ENCODE data around the gene STEAP3.
A peak's percentile ranks its signal among the peaks of the same experiment; 100 is the strongest.

Gene STEAP3

GRCh38 chr2:119216994-119217393, 6.6 kb upstream of the STEAP3 start:
- in situ Hi-C loops (cut with MboI; ENCODE audit: low pct_unique_long_range_greater_than_20kb, low sequenced_read_pairs, unreplicated experiment) = no loop called here
- no peak for TF ChIP-seq CTCF (IDR thresholded peaks at IDR 0.05; ENCODE audit: extremely low read depth, insufficient read depth, missing control alignments)

GRCh38 chr2:119218478-119219064, 5.1 kb upstream of the STEAP3 start:
- peak; percentile 45 for TF ChIP-seq CTCF (IDR thresholded peaks at IDR 0.05; ENCODE audit: extremely low read depth, insufficient read depth, missing control alignments)
- in situ Hi-C loops (cut with MboI; ENCODE audit: low pct_unique_long_range_greater_than_20kb, low sequenced_read_pairs, unreplicated experiment) = no loop called here
- DNase-seq (ENCODE audit: low spot score) = peak; percentile 40

More at GRCh38 chr2:119216994-119217393, 6.6 kb upstream of the STEAP3 start:
- no peak for DNase-seq (ENCODE audit: low spot score)

- in situ Hi-C loops (cut with MboI; ENCODE audit: low pct_unique_long_range_greater_than_20kb, low sequenced_read_pairs, unreplicated experiment) = no loop called here
- no peak for DNase-seq (ENCODE audit: low spot score)
- TF ChIP-seq CTCF (IDR thresholded peaks at IDR 0.05; ENCODE audit: extremely low read depth, insufficient read depth, missing control alignments) = no peak
Measured at GRCh38 chr2:119219873-119220272, 3.8 kb upstream of the STEAP3 start.

GRCh38 chr2:119220720-119221301, 2.8 kb upstream of the STEAP3 start:
- DNase-seq (ENCODE audit: low spot score) = no peak
- TF ChIP-seq CTCF (IDR thresholded peaks at IDR 0.05; ENCODE audit: extremely low read depth, insufficient read depth, missing control alignments) = no peak
- in situ Hi-C loops (cut with MboI; ENCODE audit: low pct_unique_long_range_greater_than_20kb, low sequenced_read_pairs, unreplicated experiment) = no loop called here

- in situ Hi-C loops (cut with MboI; ENCODE audit: low pct_unique_long_range_greater_than_20kb, low sequenced_read_pairs, unreplicated experiment) = no loop called here
- DNase-seq (ENCODE audit: low spot score) = no peak
- no peak for TF ChIP-seq CTCF (IDR thresholded peaks at IDR 0.05; ENCODE audit: extremely low read depth, insufficient read depth, missing control alignments)
Measured at GRCh38 chr2:119221609-119222008, 2.0 kb upstream of the STEAP3 start.

GRCh38 chr2:119222213-119222612, 1.4 kb upstream of the STEAP3 start:
- in situ Hi-C loops (cut with MboI; ENCODE audit: low pct_unique_long_range_greater_than_20kb, low sequenced_read_pairs, unreplicated experiment) = no loop called here
- DNase-seq (ENCODE audit: low spot score) = no peak

More at GRCh38 chr2:119222213-119222612, 1.4 kb upstream of the STEAP3 start:
- no peak for TF ChIP-seq CTCF (IDR thresholded peaks at IDR 0.05; ENCODE audit: extremely low read depth, insufficient read depth, missing control alignments)

Measured in GM13977 (cell line).